Measurements from ENCODE around the gene PACRG. TPM values are rescaled to one million over a fixed set of nuclear protein-coding genes. Genes with fewer than 3 reads are reported as not detected.

Gene PACRG
- polyA plus RNA-seq, 3 donors = not detected

- H3K9me3 Mint-ChIP-seq = peaks cover 0 to 13% (median 3%) of the 10 kb centered on the region in 7 donors
- no peak overlapping the region for H3K27ac Mint-ChIP-seq
- H3K27me3 Mint-ChIP-seq (ENCODE audit: low read depth in 3 of 3) = peaks cover 0 to 2% (median 0%) of the 10 kb centered on the region in 3 donors
- WGBS (ENCODE audit: insufficient coverage) = 92% methylated on average over 4 of the region's 5 CpGs
- Histone ChIP-seq H3K4me1 (ENCODE audit: control insufficient read depth in 1 of 2, insufficient read depth in 2 of 2, low read length in 2 of 2) (no peaks in the 10 kb centered on the region), H3K9ac (ENCODE audit: insufficient read depth, low read length, poor library complexity, severe bottlenecking) (no peak overlapping the region), H3K4me3 (replicated peaks in 1 of 3; ENCODE audit: low read depth in 2 of 3, low read length in 3 of 3) (no peak overlapping the region), H3K36me3 (replicated peaks in 1 of 2; ENCODE audit: control insufficient read depth in 1 of 2, insufficient read depth in 2 of 2, low read length in 2 of 2) (no peaks in the 10 kb centered on the region), H3K27me3 (ENCODE audit: control insufficient read depth in 2 of 2, insufficient read depth in 2 of 2, low read length in 2 of 2) (no peaks in the 10 kb centered on the region), H3K27ac (ENCODE audit: low read depth in 1 of 2, low read length in 2 of 2) (no peak overlapping the region), H3K4me2 (replicated peaks; ENCODE audit: extremely low read depth, low read length, poor library complexity, severe bottlenecking) (no peak overlapping the region), H4K20me1 (ENCODE audit: insufficient read depth, low read length) (no peaks in the 10 kb centered on the region), H3K79me2 (ENCODE audit: insufficient read depth, low read length) (no peaks in the 10 kb centered on the region), H3K9me3 (replicated peaks in 1 of 2; ENCODE audit: control insufficient read depth in 1 of 2, insufficient read depth in 1 of 2, low read length in 2 of 2) (peaks cover 4 to 14% of the 10 kb centered on the region in 2 donors), H2AFZ (ENCODE audit: insufficient read depth, low read depth, low read length, poor library complexity, severe bottlenecking) (no peak overlapping the region)
- no peaks in the 10 kb centered on the region for H3K36me3 Mint-ChIP-seq
- no peak for TF ChIP-seq CTCF (IDR thresholded peaks at IDR 0.05)
- intact Hi-C loops (cut with micrococcal nuclease) = no loop called here
- H3K4me3 Mint-ChIP-seq = no peak overlapping the region
- DNase-seq = no peak
- H3K4me1 Mint-ChIP-seq = no peaks in the 10 kb centered on the region
These were observed 352.5 kb downstream of the PACRG start for GRCh38 chr6:163080228-163080627.

GRCh38 chr6:163083141-163083540 is 355.4 kb downstream of the PACRG start:
- no peaks in the 10 kb centered on the region for H3K36me3 Mint-ChIP-seq
- WGBS (ENCODE audit: insufficient coverage) = 54% methylated on average over 3 of the region's 3 CpGs
- H3K4me1 ChIP-seq (ENCODE audit: control insufficient read depth in 1 of 2, insufficient read depth in 2 of 2, low read length in 2 of 2) = no peaks in the 10 kb centered on the region

More at GRCh38 chr6:163083141-163083540, 355.4 kb downstream of the PACRG start:
- Histone ChIP-seq H3K4me3 (replicated peaks in 1 of 3; ENCODE audit: low read depth in 2 of 3, low read length in 3 of 3) (no peak overlapping the region), H3K27ac (ENCODE audit: low read depth in 1 of 2, low read length in 2 of 2) (no peak overlapping the region), H3K36me3 (replicated peaks in 1 of 2; ENCODE audit: control insufficient read depth in 1 of 2, insufficient read depth in 2 of 2, low read length in 2 of 2) (no peaks in the 10 kb centered on the region), H3K9ac (ENCODE audit: insufficient read depth, low read length, poor library complexity, severe bottlenecking) (no peak overlapping the region), H3K79me2 (ENCODE audit: insufficient read depth, low read length) (no peaks in the 10 kb centered on the region), H2AFZ (ENCODE audit: insufficient read depth, low read depth, low read length, poor library complexity, severe bottlenecking) (no peak overlapping the region), H3K9me3 (replicated peaks in 1 of 2; ENCODE audit: control insufficient read depth in 1 of 2, insufficient read depth in 1 of 2, low read length in 2 of 2) (peaks cover 4 to 12% of the 10 kb centered on the region in 2 donors), H3K4me2 (replicated peaks; ENCODE audit: extremely low read depth, low read length, poor library complexity, severe bottlenecking) (no peak overlapping the region), H3K27me3 (ENCODE audit: control insufficient read depth in 2 of 2, insufficient read depth in 2 of 2, low read length in 2 of 2) (no peaks in the 10 kb centered on the region), H4K20me1 (ENCODE audit: insufficient read depth, low read length) (no peaks in the 10 kb centered on the region)
- DNase-seq = no peak
- Mint-ChIP-seq H3K9me3 (peaks cover 0 to 10% (median 5%) of the 10 kb centered on the region in 7 donors), H3K4me1 (no peaks in the 10 kb centered on the region), H3K27ac (no peak overlapping the region), H3K4me3 (no peak overlapping the region), H3K27me3 (ENCODE audit: low read depth in 3 of 3) (no peaks in the 10 kb centered on the region)
- TF ChIP-seq CTCF (IDR thresholded peaks at IDR 0.05) = no peak
- intact Hi-C loops (cut with micrococcal nuclease) = no loop called here
